Measurements from ENCODE around the gene VSTM1.

DNA sequence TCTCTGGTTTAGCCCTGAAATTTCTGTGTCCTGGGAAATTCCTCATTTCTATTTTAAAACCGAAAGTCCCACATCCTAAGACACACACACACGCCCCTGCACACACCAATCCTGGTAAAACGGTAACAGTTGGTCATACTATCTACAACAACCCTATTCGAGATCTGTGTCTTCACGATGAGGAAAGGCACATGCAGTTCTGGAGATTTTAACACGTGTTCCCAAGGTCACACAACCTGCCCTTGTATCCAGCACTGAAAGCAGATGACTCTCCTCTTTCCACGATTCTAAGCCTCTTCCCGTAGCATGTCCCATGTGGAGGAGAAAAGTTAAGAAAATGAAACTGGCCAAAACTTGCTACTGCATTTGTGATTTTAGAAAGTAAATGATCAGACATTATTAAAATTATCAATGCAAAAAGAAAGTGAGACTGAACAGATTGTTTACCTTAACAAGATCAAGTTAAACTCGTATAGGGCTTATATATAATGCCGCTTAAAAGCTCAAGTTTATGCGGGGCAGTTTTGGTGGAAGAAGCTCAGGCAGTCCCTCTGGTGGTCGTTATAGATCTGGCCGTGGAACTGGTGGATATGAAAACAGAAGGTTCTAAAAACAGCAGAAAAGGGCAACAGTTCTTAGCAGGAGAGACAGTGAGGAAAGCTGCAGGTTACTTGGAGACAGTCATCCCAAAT is 32.7 kb downstream of the VSTM1 start:
- TF ChIP-seq GATA2 (IDR thresholded peaks at IDR 0.05; ENCODE audit: low read depth, low read length) = no peak
- TF ChIP-seq GATA3 (IDR thresholded peaks at IDR 0.05; ENCODE audit: low read depth, low read length) = no peak

Data from SH-SY5Y (cell line).